Measurements from ENCODE around the gene ITGB3.

GRCh38 chr17:47222047-47222446 lies 31.6 kb upstream of the ITGB3 start:
- TF ChIP-seq POLR2AphosphoS5 (IDR thresholded peaks at IDR 0.05) (no peak), CTCF (IDR thresholded peaks at IDR 0.05) (no peak), POLR2A (IDR thresholded peaks at IDR 0.05) (no peak)
